HG03354 (cell line): Measurements from ENCODE around the gene UTRN.

ENCODE experiments used
- ATAC-seq: cut with Tn5 transposase; IDR thresholded peaks from one replicate; pipeline ENCODE4 v1.9.1; 2021; ENCODE audit warnings: mild to moderate bottlenecking; ENCODE audit not compliant: unreplicated experiment, poor library complexity, severe bottlenecking

The UTRN gene

DNA sequence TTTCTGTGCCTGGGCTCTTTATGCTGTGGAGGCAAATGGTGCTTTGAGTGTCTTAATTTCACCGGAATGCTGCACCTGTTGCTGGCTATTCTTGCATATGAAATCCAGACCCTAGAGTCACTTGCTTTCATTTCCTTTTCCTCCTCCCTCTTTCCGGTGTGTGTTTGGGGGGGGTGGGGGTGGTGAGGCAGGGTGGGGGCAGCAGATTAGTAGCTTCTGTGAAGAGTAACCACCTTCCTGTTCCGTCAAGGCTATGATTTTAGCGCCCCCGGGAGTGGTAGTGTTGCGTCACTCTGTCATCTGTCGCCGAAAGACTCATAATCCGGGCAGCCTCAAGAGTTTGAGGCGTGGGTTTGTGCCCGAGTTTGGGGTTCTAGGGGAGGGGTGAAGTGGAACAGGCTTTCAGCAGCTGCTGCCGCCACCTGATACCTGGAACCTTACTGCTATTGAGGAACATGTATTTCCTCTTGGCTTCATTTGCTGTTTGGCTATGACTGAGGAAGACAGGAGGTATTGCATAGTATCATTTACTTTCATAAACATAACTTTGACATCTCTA, 49.1 kb downstream of the UTRN start:
- peak; percentile 81 for ATAC-seq
